Keratinocyte (primary cell): ENCODE data around the gene ZPLD1. TPM values are rescaled to one million over a fixed set of nuclear protein-coding genes. Genes with fewer than 3 reads are reported as not detected.
A peak's percentile ranks its signal among the peaks of the same experiment; 100 is the strongest.

Experiments used
- DNase-seq: peaks from one replicate; pipeline ENCODE4 v3.0.0-alpha.2; 2011; ENCODE audit warnings: low read depth, missing footprints, low spot score
- FAIRE-seq: peaks from 2 replicates; lab custom pipeline; 2011; peaks lifted over from hg19 to GRCh38; lab: Jason Lieb, UNC
- H2AFZ ChIP-seq: 2 replicates; pipeline ENCODE4 v1.6.0; 2012; ENCODE audit warnings: low read length, control low read depth, inconsistent platforms; ENCODE audit not compliant: control insufficient read depth
- H3K27ac ChIP-seq: 2 replicates; pipeline ENCODE4 v1.5.1; 2011; ENCODE audit warnings: low read length; ENCODE audit not compliant: control insufficient read depth, insufficient read depth
- H3K27me3 ChIP-seq: 3 replicates; pipeline ENCODE4 v1.6.0; 2011; ENCODE audit warnings: low read length; ENCODE audit not compliant: control insufficient read depth, insufficient read depth; ENCODE audit errors: extremely low read depth
- H3K36me3 ChIP-seq, 2 experiments: 2 replicates in 1 of 2; 3 replicates in 1 of 2; pipeline ENCODE4 v1.5.1; 2011; ENCODE audit warnings: low read length in 2 of 2, mild to moderate bottlenecking in 1 of 2; ENCODE audit not compliant: control insufficient read depth in 2 of 2, insufficient read depth in 2 of 2; ENCODE audit errors: extremely low read depth in 1 of 2
- H3K4me1 ChIP-seq: 3 replicates; pipeline ENCODE4 v1.5.1; 2011; ENCODE audit warnings: low read length; ENCODE audit not compliant: control insufficient read depth, insufficient read depth; ENCODE audit errors: extremely low read depth
- H3K4me2 ChIP-seq: 3 replicates; pipeline ENCODE4 v1.6.0; 2011; ENCODE audit warnings: low read depth, low read length; ENCODE audit not compliant: control insufficient read depth, insufficient read depth; ENCODE audit errors: extremely low read depth
- H3K4me3 ChIP-seq, 3 experiments: fragments of 200-600 bp in 1 of 3; sonication (generic) in 1 of 3; 2 replicates in 2 of 3; 3 replicates in 1 of 3; pipeline ENCODE4 v1.5.1; 2011 to 2016; ENCODE audit warnings: low read length in 3 of 3, mild to moderate bottlenecking in 3 of 3, control low read depth in 2 of 3, inconsistent platforms in 1 of 3, low read depth in 1 of 3, mixed read lengths in 1 of 3, mixed run types in 1 of 3, moderate library complexity in 1 of 3; ENCODE audit not compliant: control insufficient read depth in 2 of 3, insufficient read depth in 2 of 3; ENCODE audit errors: extremely low read depth in 1 of 3
- H3K79me2 ChIP-seq: 2 replicates; pipeline ENCODE4 v1.6.0; 2012; ENCODE audit warnings: low read length; ENCODE audit not compliant: control insufficient read depth, insufficient read depth
- H3K9ac ChIP-seq: 3 replicates; pipeline ENCODE4 v1.6.0; 2011; ENCODE audit warnings: low read length; ENCODE audit not compliant: control insufficient read depth, insufficient read depth; ENCODE audit errors: extremely low read depth
- H3K9me1 ChIP-seq: 3 replicates; pipeline ENCODE4 v1.6.0; 2011; ENCODE audit warnings: low read length; ENCODE audit not compliant: control insufficient read depth, insufficient read depth; ENCODE audit errors: extremely low read depth
- H3K9me3 ChIP-seq: 2 replicates; pipeline ENCODE4 v1.5.1; 2012; ENCODE audit warnings: low read depth, low read length; ENCODE audit not compliant: control insufficient read depth
- H4K20me1 ChIP-seq: 3 replicates; pipeline ENCODE4 v1.6.0; 2011; ENCODE audit warnings: low read length; ENCODE audit not compliant: control insufficient read depth, insufficient read depth; ENCODE audit errors: extremely low read depth
- CTCF ChIP-seq, 3 experiments: IDR thresholded peaks in 1 of 3; conservative IDR thresholded peaks in 1 of 3; optimal IDR thresholded peaks in 1 of 3; 2 replicates in 2 of 3; 3 replicates in 1 of 3; pipeline versions ENCODE3 to v1.5.1; 2011; ENCODE audit warnings: low read length in 3 of 3, mild to moderate bottlenecking in 3 of 3, moderate library complexity in 2 of 3, control low read depth in 1 of 3, inconsistent platforms in 1 of 3; ENCODE audit not compliant: insufficient read depth in 2 of 3; ENCODE audit errors: extremely low read depth in 1 of 3
- EZH2 ChIP-seq: IDR thresholded peaks from one replicate; pipeline ENCODE4 v1.6.1; 2012; ENCODE audit warnings: inconsistent platforms, mild to moderate bottlenecking, low read length, moderate library complexity
- dilution Hi-C: fragments of 300-500 bp; cut with MboI; formaldehyde crosslinking; loops from one replicate; pipeline ENCODE4 v1.7.0; 2020; ENCODE audit warnings: low sequenced_read_pairs; ENCODE audit not compliant: extremely low pct_ligation_motif_present
- polyA plus RNA-seq, 5 experiments: library from polyadenylated mRNA; depleted of rRNA in 3 of 5; stranded (reverse) in 3 of 5; stranded (forward) in 1 of 5; unstranded in 1 of 5; fragments of >200 nt; gene quantifications; 1 replicate in 1 of 5; 2 replicates in 3 of 5; 3 replicates in 1 of 5; pipeline versions ENCODE4 v1.2.1 to v1.2.3, GENCODE V29; 2011 to 2012; ENCODE audit warnings: missing spikeins in 2 of 5, low read depth in 1 of 5, low replicate concordance in 1 of 5

The ZPLD1 gene
- polyA plus RNA-seq, 1 donor (not counting 4 experiments of a cell fraction or from before 2014, with no cell fraction given), result 2.1 TPM

GRCh38 chr3:102480139-102480538 lies 45.3 kb downstream of the ZPLD1 start:
- no peak overlapping the region for H3K9ac ChIP-seq
- H3K9me1 ChIP-seq, result no peaks in the 10 kb centered on the region
- no peak for DNase-seq
- H3K4me1 ChIP-seq, result peaks cover 14% of the 10 kb centered on the region
- TF ChIP-seq EZH2, result no peak
- no peak for TF ChIP-seq CTCF (optimal IDR thresholded peaks at IDR 0.05 in 1 of 3, IDR thresholded peaks at IDR 0.05 in 1 of 3, conservative IDR thresholded peaks at IDR 0.05 in 1 of 3; ENCODE audit: extremely low read depth in 1 of 3, insufficient read depth in 2 of 3, low read length in 3 of 3)
- H3K4me2 ChIP-seq, result no peak overlapping the region
- no peak for FAIRE-seq
- no peaks in the 10 kb centered on the region for H4K20me1 ChIP-seq
- no peak overlapping the region for H3K27ac ChIP-seq
- H3K36me3 ChIP-seq, result no peaks in the 10 kb centered on the region
- dilution Hi-C loops, result no loop called here
- H3K27me3 ChIP-seq, result no peaks in the 10 kb centered on the region
- H2AFZ ChIP-seq, result peak overlapping the region; percentile 23
- no peaks in the 10 kb centered on the region for H3K79me2 ChIP-seq
- H3K4me3 ChIP-seq, result no peak overlapping the region
- H3K9me3 ChIP-seq, result no peaks in the 10 kb centered on the region

GRCh38 chr3:102481050-102481449 lies 46.2 kb downstream of the ZPLD1 start:
- Histone ChIP-seq H3K27me3 (no peaks in the 10 kb centered on the region), H3K9ac (no peak overlapping the region), H3K4me2 (peak overlapping the region; percentile 52), H3K27ac (no peak overlapping the region), H3K9me1 (no peaks in the 10 kb centered on the region), H3K9me3 (no peaks in the 10 kb centered on the region), H3K4me3 (no peak overlapping the region), H3K79me2 (no peaks in the 10 kb centered on the region), H3K4me1 (peaks cover 14% of the 10 kb centered on the region), H2AFZ (peak overlapping the region; percentile 32), H3K36me3 (no peaks in the 10 kb centered on the region), H4K20me1 (no peaks in the 10 kb centered on the region)
- TF ChIP-seq EZH2 (no peak), CTCF (optimal IDR thresholded peaks at IDR 0.05 in 1 of 3, IDR thresholded peaks at IDR 0.05 in 1 of 3, conservative IDR thresholded peaks at IDR 0.05 in 1 of 3; ENCODE audit: extremely low read depth in 1 of 3, insufficient read depth in 2 of 3, low read length in 3 of 3) (no peak)
- no peak for DNase-seq
- dilution Hi-C loops, result no loop called here
- no peak for FAIRE-seq
